ENCODE measurements around the gene FER1L5. TPM values are rescaled to one million over a fixed set of nuclear protein-coding genes. Genes with fewer than 3 reads are reported as not detected.
"Not testable (repeated sequence)": the region's sequence is repeated elsewhere in the genome, so short reads cannot be mapped to it uniquely, and the experiment has no call there.

Gene FER1L5
- total RNA-seq, 2 donors from 2014 or later, result 0.78 to 3.6 TPM

DNA sequence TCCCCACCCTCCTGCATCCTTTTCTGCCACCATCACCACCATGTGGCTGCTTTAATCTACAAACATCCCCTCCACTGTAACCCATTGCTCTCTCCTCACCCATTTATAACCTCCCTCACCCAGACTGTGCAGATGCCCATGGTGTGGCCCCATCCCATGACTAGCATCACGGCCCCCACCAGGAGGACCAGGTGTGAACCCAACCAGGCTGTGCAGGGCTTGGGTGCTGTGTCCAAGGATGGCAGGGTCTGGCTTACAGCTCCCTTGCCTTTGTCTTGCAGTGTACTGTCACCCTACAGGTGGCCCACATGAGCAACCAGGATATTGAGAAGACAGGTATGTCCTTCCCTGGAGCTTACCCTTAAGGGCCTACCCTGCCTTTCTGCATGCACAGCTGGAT, 6.8 kb downstream of the FER1L5 start:
- DNase-seq, result no peak
- H3K9me3 ChIP-seq, result no peaks in the 10 kb centered on the region
- TF ChIP-seq, protein P1, sequence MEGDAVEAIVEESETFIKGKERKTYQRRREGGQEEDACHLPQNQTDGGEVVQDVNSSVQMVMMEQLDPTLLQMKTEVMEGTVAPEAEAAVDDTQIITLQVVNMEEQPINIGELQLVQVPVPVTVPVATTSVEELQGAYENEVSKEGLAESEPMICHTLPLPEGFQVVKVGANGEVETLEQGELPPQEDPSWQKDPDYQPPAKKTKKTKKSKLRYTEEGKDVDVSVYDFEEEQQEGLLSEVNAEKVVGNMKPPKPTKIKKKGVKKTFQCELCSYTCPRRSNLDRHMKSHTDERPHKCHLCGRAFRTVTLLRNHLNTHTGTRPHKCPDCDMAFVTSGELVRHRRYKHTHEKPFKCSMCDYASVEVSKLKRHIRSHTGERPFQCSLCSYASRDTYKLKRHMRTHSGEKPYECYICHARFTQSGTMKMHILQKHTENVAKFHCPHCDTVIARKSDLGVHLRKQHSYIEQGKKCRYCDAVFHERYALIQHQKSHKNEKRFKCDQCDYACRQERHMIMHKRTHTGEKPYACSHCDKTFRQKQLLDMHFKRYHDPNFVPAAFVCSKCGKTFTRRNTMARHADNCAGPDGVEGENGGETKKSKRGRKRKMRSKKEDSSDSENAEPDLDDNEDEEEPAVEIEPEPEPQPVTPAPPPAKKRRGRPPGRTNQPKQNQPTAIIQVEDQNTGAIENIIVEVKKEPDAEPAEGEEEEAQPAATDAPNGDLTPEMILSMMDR (IDR thresholded peaks at IDR 0.05), result no peak
- no peak for TF ChIP-seq POLR2A (IDR thresholded peaks at IDR 0.05)
- no peaks in the 10 kb centered on the region for H3K27me3 ChIP-seq
- ATAC-seq, result no peak
- H3K4me1 ChIP-seq, result no peaks in the 10 kb centered on the region
- no peaks in the 10 kb centered on the region for H3K36me3 ChIP-seq (replicated peaks in 1 of 2; ENCODE audit: insufficient read depth in 1 of 2, low read depth in 2 of 2)
- intact Hi-C loops (cut with DNase I), result no loop called here
- no peak overlapping the region for H3K27ac ChIP-seq
- 93 to 100% methylated on average over 1 of the region's 1 CpG for WGBS, 2 donors
- H3K4me3 ChIP-seq, result no peak overlapping the region

DNA sequence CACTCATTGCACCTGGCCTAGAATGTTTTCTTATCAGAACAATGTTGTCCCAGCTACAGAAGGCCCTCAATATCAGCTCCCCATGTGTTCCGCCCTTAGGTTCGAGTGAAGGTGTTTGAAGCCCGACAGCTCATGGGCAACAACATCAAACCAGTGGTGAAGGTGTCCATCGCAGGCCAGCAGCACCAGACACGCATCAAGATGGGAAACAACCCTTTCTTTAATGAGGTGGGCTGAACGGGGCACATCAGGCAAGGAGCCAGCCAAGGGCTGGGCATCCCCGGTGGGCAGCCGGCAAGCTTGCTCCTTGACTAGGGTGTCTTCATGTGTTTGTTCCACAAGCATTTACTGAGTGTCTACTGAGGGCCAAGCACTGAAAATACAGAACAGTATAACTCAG, 9.2 kb downstream of the FER1L5 start:
- Histone ChIP-seq H3K4me3 (no peak overlapping the region), H3K9me3 (no peaks in the 10 kb centered on the region), H3K27me3 (no peaks in the 10 kb centered on the region), H3K4me1 (no peaks in the 10 kb centered on the region), H3K27ac (no peak overlapping the region), H3K36me3 (replicated peaks in 1 of 2; ENCODE audit: insufficient read depth in 1 of 2, low read depth in 2 of 2) (no peaks in the 10 kb centered on the region)
- TF ChIP-seq, protein P1 (IDR thresholded peaks at IDR 0.05), result no peak
- TF ChIP-seq POLR2A (IDR thresholded peaks at IDR 0.05), result no peak
- intact Hi-C loops (cut with DNase I), result no loop called here
- DNase-seq (no peak), ATAC-seq (no peak)
- WGBS, 2 donors, result 87 to 94% methylated on average over 6 to 8 of the region's 8 CpGs

DNA sequence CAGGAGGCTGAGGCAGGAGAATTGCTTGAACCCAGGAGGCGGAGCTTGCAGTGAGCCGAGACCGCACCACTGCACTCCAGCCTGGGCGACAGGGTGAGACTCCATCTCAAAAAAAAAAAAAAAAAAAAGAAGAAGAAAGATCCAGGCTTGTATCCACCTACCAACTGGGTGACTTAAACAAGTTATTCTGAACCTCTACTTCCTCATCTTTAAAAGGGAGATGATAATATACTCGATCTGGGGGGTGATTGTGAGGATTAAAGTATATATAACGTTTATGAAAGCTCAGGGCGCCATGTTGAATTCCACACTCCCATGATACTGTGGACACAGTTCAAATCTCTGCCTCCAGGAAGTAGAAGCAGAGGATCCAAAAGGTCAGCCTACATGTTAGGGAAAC, 12.2 kb downstream of the FER1L5 start:
- DNase-seq; H3K27ac ChIP-seq; H3K4me3 ChIP-seq; H3K27me3 ChIP-seq; H3K4me1 ChIP-seq; intact Hi-C loops (cut with DNase I); ATAC-seq; H3K36me3 ChIP-seq (replicated peaks in 1 of 2; ENCODE audit: insufficient read depth in 1 of 2, low read depth in 2 of 2); H3K9me3 ChIP-seq: not testable (repeated sequence)
- 82 to 86% methylated on average over 7 of the region's 7 CpGs for WGBS, 2 donors

DNA sequence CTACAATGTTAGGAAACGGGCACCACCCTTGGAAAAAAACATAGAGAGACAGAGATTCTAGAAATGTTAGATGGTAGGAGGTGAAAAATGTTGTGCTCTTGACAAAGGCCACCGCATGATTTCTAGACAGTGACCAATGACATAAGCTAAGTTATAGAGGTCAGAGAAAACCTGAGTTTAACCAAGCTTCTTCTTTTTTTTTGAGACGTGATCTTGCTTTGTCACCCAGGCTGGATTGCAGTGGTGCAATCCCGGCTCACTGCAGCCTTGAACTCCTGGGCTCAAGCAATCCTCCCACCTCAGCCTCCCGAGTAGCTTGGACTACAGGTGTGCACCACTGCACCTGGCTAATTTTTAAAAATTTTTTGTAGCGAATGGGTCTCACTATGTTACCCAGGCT, 13.0 kb downstream of the FER1L5 start:
- Histone ChIP-seq H3K27ac (no peak overlapping the region), H3K4me1 (no peaks in the 10 kb centered on the region), H3K27me3 (no peaks in the 10 kb centered on the region), H3K4me3 (no peak overlapping the region), H3K9me3 (no peaks in the 10 kb centered on the region), H3K36me3 (replicated peaks in 1 of 2; ENCODE audit: insufficient read depth in 1 of 2, low read depth in 2 of 2) (no peaks in the 10 kb centered on the region)
- ATAC-seq, result no peak
- DNase-seq, result no peak
- WGBS, 2 donors, result 82 to 83% methylated on average over 6 of the region's 6 CpGs
- TF ChIP-seq, protein P1 (IDR thresholded peaks at IDR 0.05), result no peak
- no peak for TF ChIP-seq POLR2A (IDR thresholded peaks at IDR 0.05)
- intact Hi-C loops (cut with DNase I), result no loop called here

DNA sequence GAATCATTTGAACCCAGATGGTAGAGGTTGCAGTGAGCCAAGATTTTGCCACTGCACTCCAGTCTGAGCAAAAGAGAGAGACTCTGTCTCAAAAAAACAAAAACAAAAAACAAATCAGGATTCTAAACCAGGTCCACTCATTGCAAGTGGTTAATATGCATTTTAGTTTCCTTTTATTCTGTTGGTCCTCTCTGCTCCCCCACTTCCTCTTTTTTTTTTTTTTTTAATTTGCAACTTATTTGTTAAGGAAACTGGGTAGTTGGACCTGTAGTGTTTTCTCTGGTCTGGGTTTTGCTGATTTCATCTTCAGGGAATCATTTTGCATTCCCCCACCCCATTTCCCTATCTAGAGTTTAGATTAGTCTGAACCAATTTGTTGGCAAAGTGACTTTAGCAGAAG, 14.0 kb downstream of the FER1L5 start:
- Histone ChIP-seq H3K27ac (no peak overlapping the region), H3K36me3 (replicated peaks in 1 of 2; ENCODE audit: insufficient read depth in 1 of 2, low read depth in 2 of 2) (no peaks in the 10 kb centered on the region), H3K27me3 (no peaks in the 10 kb centered on the region), H3K4me1 (no peaks in the 10 kb centered on the region), H3K9me3 (no peaks in the 10 kb centered on the region), H3K4me3 (no peak overlapping the region)
- no peak for TF ChIP-seq POLR2A (IDR thresholded peaks at IDR 0.05)
- TF ChIP-seq, protein P1 (IDR thresholded peaks at IDR 0.05), result no peak
- no peak for ATAC-seq
- no peak for DNase-seq
- intact Hi-C loops (cut with DNase I), result no loop called here

All from body of pancreas (tissue), 4 donors.